HEK293 (cell line): Measurements from ENCODE around the gene HOATZ.

ENCODE experiments used
- CTCF ChIA-PET: fragments of 350-600 bp; formaldehyde crosslinking; extraction: SDS; loops from one replicate; lab custom pipeline; 2021; ENCODE audit warnings: antibody characterized with exemption; lab: Yijun Ruan, JAX
- POLR2A ChIA-PET: fragments of 300-600 bp; formaldehyde crosslinking; extraction: SDS; loops from one replicate; lab custom pipeline; 2020; ENCODE audit warnings: antibody characterized with exemption, inconsistent platforms; lab: Yijun Ruan, JAX
- H3K27ac ChIP-seq: fragments of 200-500 bp; sonication (Bioruptor generic); 2 replicates; pipeline ENCODE4 v1.5.1; 2014; ENCODE audit warnings: low read depth, low read length, control low read depth, inconsistent platforms; ENCODE audit errors: extremely low read depth
- H3K36me3 ChIP-seq, 2 experiments: fragments of 200-500 bp in 1 of 2; sonication (Bioruptor generic) in 1 of 2; 1 replicate in 1 of 2; 2 replicates in 1 of 2; pipeline ENCODE4 v1.5.1; 2014 to 2017; ENCODE audit warnings: inconsistent platforms in 2 of 2, low read length in 2 of 2; ENCODE audit not compliant: control insufficient read depth in 2 of 2, insufficient read depth in 1 of 2
- H3K4me1 ChIP-seq: fragments of 200-500 bp; sonication (Bioruptor generic); 2 replicates; pipeline ENCODE4 v1.5.1; 2014; ENCODE audit warnings: mild to moderate bottlenecking, low read length, inconsistent platforms; ENCODE audit not compliant: control insufficient read depth, insufficient read depth
- H3K4me3 ChIP-seq: 2 replicates; pipeline ENCODE4 v1.5.1; 2011; ENCODE audit warnings: low read depth, mild to moderate bottlenecking, control low read depth, low read length, moderate library complexity
- H3K9me3 ChIP-seq: fragments of 200-500 bp; sonication (Bioruptor generic); 2 replicates; pipeline ENCODE4 v1.5.1; 2014; ENCODE audit warnings: low read depth, low read length, inconsistent platforms; ENCODE audit not compliant: control insufficient read depth, insufficient read depth
- GLI4 ChIP-seq: fragments of 450-650 bp; formaldehyde crosslinking; IDR thresholded peaks from 2 replicates; pipeline ENCODE4 v1.5.1; 2016; ENCODE audit warnings: missing biosample characterization, missing genetic modification characterization
- KLF7 ChIP-seq: fragments of 450-650 bp; formaldehyde crosslinking; IDR thresholded peaks from 2 replicates; pipeline ENCODE4 v1.5.1; 2016; ENCODE audit warnings: missing biosample characterization, missing genetic modification characterization, borderline replicate concordance
- KLF9 ChIP-seq: fragments of 450-650 bp; formaldehyde crosslinking; IDR thresholded peaks from 2 replicates; pipeline ENCODE4 v1.5.1; 2016; ENCODE audit warnings: missing biosample characterization, missing genetic modification characterization, low read depth
- MZF1 ChIP-seq: fragments of 450-650 bp; formaldehyde crosslinking; IDR thresholded peaks from 2 replicates; pipeline ENCODE4 v1.5.1; 2017; ENCODE audit warnings: missing biosample characterization, missing genetic modification characterization, borderline replicate concordance
- REST ChIP-seq: fragments of 450-650 bp; formaldehyde crosslinking; IDR thresholded peaks from 2 replicates; pipeline ENCODE4 v1.5.1; 2016; ENCODE audit warnings: missing biosample characterization, missing genetic modification characterization
- SCRT1 ChIP-seq: fragments of 450-650 bp; formaldehyde crosslinking; IDR thresholded peaks from 2 replicates; pipeline ENCODE4 v1.5.1; 2016; ENCODE audit warnings: missing biosample characterization, missing genetic modification characterization, borderline replicate concordance
- SP3 ChIP-seq: fragments of 450-650 bp; formaldehyde crosslinking; IDR thresholded peaks from 2 replicates; pipeline ENCODE4 v1.5.1; 2016; ENCODE audit warnings: missing biosample characterization, missing genetic modification characterization
- TSHZ1 ChIP-seq: fragments of 450-650 bp; formaldehyde crosslinking; IDR thresholded peaks from 2 replicates; pipeline ENCODE4 v1.5.1; 2016; ENCODE audit warnings: missing biosample characterization, missing genetic modification characterization, borderline replicate concordance
- YY1 ChIP-seq: fragments of 450-650 bp; formaldehyde crosslinking; IDR thresholded peaks from 2 replicates; pipeline ENCODE4 v1.5.1; 2018; ENCODE audit warnings: missing biosample characterization, missing genetic modification characterization
- YY2 ChIP-seq: fragments of 450-650 bp; formaldehyde crosslinking; IDR thresholded peaks from 2 replicates; pipeline ENCODE4 v1.5.1; 2016; ENCODE audit warnings: missing biosample characterization, missing genetic modification characterization
- ZBTB6 ChIP-seq: fragments of 450-650 bp; formaldehyde crosslinking; IDR thresholded peaks from 2 replicates; pipeline ENCODE4 v1.5.1; 2017; ENCODE audit warnings: missing biosample characterization, missing genetic modification characterization
- ZBTB8A ChIP-seq: fragments of 450-650 bp; formaldehyde crosslinking; IDR thresholded peaks from 2 replicates; pipeline ENCODE4 v1.5.1; 2016; ENCODE audit warnings: missing biosample characterization, missing genetic modification characterization
- ZNF132 ChIP-seq: fragments of 450-650 bp; formaldehyde crosslinking; IDR thresholded peaks from 2 replicates; pipeline ENCODE4 v1.5.1; 2017; ENCODE audit warnings: missing biosample characterization, missing genetic modification characterization, borderline replicate concordance
- ZNF221 ChIP-seq: fragments of 450-650 bp; formaldehyde crosslinking; IDR thresholded peaks from 2 replicates; pipeline ENCODE4 v1.5.1; 2017; ENCODE audit warnings: missing biosample characterization, missing genetic modification characterization, borderline replicate concordance
- ZNF24 ChIP-seq: fragments of 450-650 bp; formaldehyde crosslinking; IDR thresholded peaks from 2 replicates; pipeline ENCODE4 v1.5.1; 2016; ENCODE audit warnings: missing biosample characterization, missing genetic modification characterization
- ZNF37A ChIP-seq: fragments of 450-650 bp; IDR thresholded peaks from 2 replicates; pipeline ENCODE4 v1.5.1; 2018; ENCODE audit warnings: missing biosample characterization, missing genetic modification characterization
- ZNF433 ChIP-seq: fragments of 450-650 bp; formaldehyde crosslinking; IDR thresholded peaks from 2 replicates; pipeline ENCODE4 v1.5.1; 2016; ENCODE audit warnings: missing biosample characterization, missing genetic modification characterization, low read depth
- ZNF513 ChIP-seq: fragments of 450-650 bp; IDR thresholded peaks from 2 replicates; pipeline ENCODE4 v1.5.1; 2018; ENCODE audit warnings: missing biosample characterization, missing genetic modification characterization
- ZNF558 ChIP-seq: fragments of 450-650 bp; formaldehyde crosslinking; IDR thresholded peaks from 2 replicates; pipeline ENCODE4 v1.5.1; 2016; ENCODE audit warnings: missing biosample characterization, missing genetic modification characterization
- ZNF600 ChIP-seq: fragments of 450-650 bp; formaldehyde crosslinking; IDR thresholded peaks from 2 replicates; pipeline ENCODE4 v1.5.1; 2016; ENCODE audit warnings: missing biosample characterization, missing genetic modification characterization
- ZNF692 ChIP-seq: fragments of 450-650 bp; formaldehyde crosslinking; IDR thresholded peaks from 2 replicates; pipeline ENCODE4 v1.5.1; 2016; ENCODE audit warnings: missing biosample characterization, missing genetic modification characterization
- ZNF701 ChIP-seq: fragments of 450-650 bp; formaldehyde crosslinking; IDR thresholded peaks from 2 replicates; pipeline ENCODE4 v1.5.1; 2016; ENCODE audit warnings: missing biosample characterization, missing genetic modification characterization

HOATZ gene

GRCh38 chr11:111569476-111569875 is 54.9 kb downstream of the HOATZ start:
- CTCF ChIA-PET: interaction anchor here (0.7 kb wide), 1 partner anchor 309 kb away, joined by 3 read pairs; no protein-coding TSS in a partner anchor

GRCh38 chr11:111570796-111571195 is 56.2 kb downstream of the HOATZ start:
- H3K27ac ChIP-seq: no peak overlapping the region
- CTCF ChIA-PET: no interaction called here

More at GRCh38 chr11:111569476-111569875, 54.9 kb downstream of the HOATZ start:
- TF ChIP-seq ZNF24: no peak
- TF ChIP-seq MZF1 (tag by site-specific recombination): no peak
- TF ChIP-seq ZNF132: no peak
- TF ChIP-seq ZNF513: no peak
- H3K9me3 ChIP-seq: no peaks in the 10 kb centered on the region
- no peaks in the 10 kb centered on the region for H3K4me1 ChIP-seq
- H3K4me3 ChIP-seq: no peak overlapping the region
- H3K36me3 ChIP-seq: no peaks in the 10 kb centered on the region
- no peak overlapping the region for H3K27ac ChIP-seq
- POLR2A ChIA-PET: no interaction called here

More at GRCh38 chr11:111570796-111571195, 56.2 kb downstream of the HOATZ start:
- H3K4me1 ChIP-seq: no peaks in the 10 kb centered on the region
- no peak overlapping the region for H3K4me3 ChIP-seq
- TF ChIP-seq SCRT1 (tag by site-specific recombination): no peak
- no peak for TF ChIP-seq GLI4 (tag by site-specific recombination)
- TF ChIP-seq ZNF600 (tag by site-specific recombination): no peak
- TF ChIP-seq ZBTB8A (tag by site-specific recombination): no peak
- TF ChIP-seq ZNF37A (tag by site-specific recombination): no peak
- no peak for TF ChIP-seq SP3
- no peak for TF ChIP-seq YY1 (tag by site-specific recombination)
- TF ChIP-seq KLF9: no peak
- TF ChIP-seq ZNF692 (tag by site-specific recombination): no peak
- no peak for TF ChIP-seq ZNF558 (tag by site-specific recombination)
- TF ChIP-seq KLF7: no peak
- no peak for TF ChIP-seq ZNF701 (tag by site-specific recombination)
- no peak for TF ChIP-seq YY2 (tag by site-specific recombination)
- no peak for TF ChIP-seq ZNF221
- no peak for TF ChIP-seq TSHZ1 (tag by site-specific recombination)
- TF ChIP-seq ZBTB6 (tag by site-specific recombination): no peak
- no peak for TF ChIP-seq REST
- TF ChIP-seq ZNF433 (tag by site-specific recombination): no peak
- POLR2A ChIA-PET: no interaction called here
- no peaks in the 10 kb centered on the region for H3K9me3 ChIP-seq
- no peaks in the 10 kb centered on the region for H3K36me3 ChIP-seq
